ENCODE data around the gene JSRP1.
A peak's percentile ranks its signal among the peaks of the same experiment; 100 is the strongest.

Gene JSRP1

DNA sequence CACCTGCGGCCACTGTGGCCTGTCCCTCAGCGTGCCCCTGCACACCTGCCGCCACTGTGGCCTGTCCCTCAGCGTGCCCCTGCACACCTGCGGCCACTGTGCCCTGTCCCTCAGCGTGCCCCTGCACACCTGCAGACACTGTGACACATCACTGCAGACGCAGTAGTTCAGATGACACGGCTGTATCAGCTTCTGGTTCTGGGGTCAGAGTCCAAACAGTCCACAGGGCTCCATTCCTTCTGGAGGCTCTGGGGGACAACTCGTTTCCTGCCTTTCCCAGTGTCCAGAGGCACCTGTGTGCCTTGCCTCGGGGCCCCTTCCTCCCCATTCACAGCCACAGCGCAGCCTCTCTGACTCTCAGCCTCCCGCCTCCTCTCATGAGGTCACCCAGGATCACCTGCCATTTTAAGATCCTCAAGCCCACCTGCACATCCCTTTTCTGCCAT lies 14.1 kb downstream of the JSRP1 start:
- peaks cover 32% of the 10 kb centered on the region for H4K20me1 ChIP-seq (ENCODE audit: insufficient read depth)
- H2AFZ ChIP-seq (ENCODE audit: low read depth) = no peak overlapping the region
- peaks cover 36% of the 10 kb centered on the region for H3K4me1 ChIP-seq (ENCODE audit: low read depth, poor library complexity, severe bottlenecking)
- no peak overlapping the region for H3K9ac ChIP-seq
- no peak overlapping the region for H3K4me2 ChIP-seq
- H3K4me3 ChIP-seq (IDR thresholded peaks at IDR 0.05; ENCODE audit: insufficient read depth, low read depth, low read length) = no peak overlapping the region
- H3K27ac ChIP-seq = no peak overlapping the region
- H3K36me3 ChIP-seq (ENCODE audit: insufficient read depth) = no peaks in the 10 kb centered on the region; the same call in 1 of the 2 replicates
- TF ChIP-seq, protein P1, sequence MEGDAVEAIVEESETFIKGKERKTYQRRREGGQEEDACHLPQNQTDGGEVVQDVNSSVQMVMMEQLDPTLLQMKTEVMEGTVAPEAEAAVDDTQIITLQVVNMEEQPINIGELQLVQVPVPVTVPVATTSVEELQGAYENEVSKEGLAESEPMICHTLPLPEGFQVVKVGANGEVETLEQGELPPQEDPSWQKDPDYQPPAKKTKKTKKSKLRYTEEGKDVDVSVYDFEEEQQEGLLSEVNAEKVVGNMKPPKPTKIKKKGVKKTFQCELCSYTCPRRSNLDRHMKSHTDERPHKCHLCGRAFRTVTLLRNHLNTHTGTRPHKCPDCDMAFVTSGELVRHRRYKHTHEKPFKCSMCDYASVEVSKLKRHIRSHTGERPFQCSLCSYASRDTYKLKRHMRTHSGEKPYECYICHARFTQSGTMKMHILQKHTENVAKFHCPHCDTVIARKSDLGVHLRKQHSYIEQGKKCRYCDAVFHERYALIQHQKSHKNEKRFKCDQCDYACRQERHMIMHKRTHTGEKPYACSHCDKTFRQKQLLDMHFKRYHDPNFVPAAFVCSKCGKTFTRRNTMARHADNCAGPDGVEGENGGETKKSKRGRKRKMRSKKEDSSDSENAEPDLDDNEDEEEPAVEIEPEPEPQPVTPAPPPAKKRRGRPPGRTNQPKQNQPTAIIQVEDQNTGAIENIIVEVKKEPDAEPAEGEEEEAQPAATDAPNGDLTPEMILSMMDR (conservative IDR thresholded peaks at IDR 0.05; ENCODE audit: low read depth, low read length) = no peak
- peaks cover 61% of the 10 kb centered on the region for H3K79me2 ChIP-seq (ENCODE audit: insufficient read depth, low read depth)
- no peaks in the 10 kb centered on the region for H3K27me3 ChIP-seq (ENCODE audit: insufficient read depth, low read depth)

DNA sequence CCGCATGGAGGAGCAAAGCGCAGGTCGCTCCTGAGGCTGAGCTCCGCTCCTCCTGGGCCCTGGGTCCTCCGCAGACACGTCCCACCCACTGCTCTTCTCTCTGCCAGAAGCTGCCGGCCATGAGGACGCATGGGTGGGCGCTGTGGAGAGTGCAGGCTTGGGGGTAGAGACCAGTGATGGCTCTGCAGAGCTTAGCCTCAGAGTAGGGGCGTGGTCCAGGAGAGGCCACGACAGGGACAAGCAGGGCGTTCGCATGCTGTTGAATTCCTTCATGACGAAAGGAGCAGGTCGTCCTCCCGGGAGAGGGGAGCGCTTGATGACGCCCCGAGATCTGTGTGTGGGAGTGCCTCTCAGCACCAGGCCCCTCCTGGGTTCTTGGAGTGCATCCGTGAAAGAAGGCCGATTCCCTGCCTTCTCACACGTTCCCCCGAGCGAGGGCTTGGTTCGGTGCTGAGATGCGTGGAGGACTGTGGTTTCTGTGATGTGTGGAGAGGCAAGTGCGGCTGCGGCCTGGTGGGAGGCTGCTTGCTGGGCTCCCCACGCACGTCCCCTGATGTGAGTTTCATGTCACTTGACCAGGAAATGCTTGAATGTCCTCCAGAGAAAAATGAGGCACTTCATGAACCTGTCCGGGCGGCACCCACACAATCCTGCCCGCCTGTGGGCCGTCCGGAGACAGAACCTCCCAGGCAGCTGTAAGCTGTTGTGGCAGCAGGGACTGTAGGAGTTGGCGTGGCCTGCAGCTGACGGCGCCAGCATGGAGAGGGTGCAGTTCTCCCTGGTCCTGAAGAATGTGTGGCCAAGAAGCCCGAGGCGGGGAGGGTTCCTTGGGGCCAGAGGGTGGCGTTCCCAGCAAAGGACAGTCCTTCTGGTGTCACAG lies 15.1 kb downstream of the JSRP1 start:
- Histone ChIP-seq H3K4me2 (no peak overlapping the region), H2AFZ (ENCODE audit: low read depth) (no peak overlapping the region), H3K36me3 (ENCODE audit: insufficient read depth) (no peaks in the 10 kb centered on the region; the same call in 1 of the 2 replicates), H3K4me1 (ENCODE audit: low read depth, poor library complexity, severe bottlenecking) (peaks cover 36% of the 10 kb centered on the region), H3K9ac (no peak overlapping the region), H3K4me3 (IDR thresholded peaks at IDR 0.05; ENCODE audit: insufficient read depth, low read depth, low read length) (no peak overlapping the region), H3K27ac (no peak overlapping the region), H3K79me2 (ENCODE audit: insufficient read depth, low read depth) (peaks cover 66% of the 10 kb centered on the region), H3K27me3 (ENCODE audit: insufficient read depth, low read depth) (no peaks in the 10 kb centered on the region), H4K20me1 (ENCODE audit: insufficient read depth) (peaks cover 32% of the 10 kb centered on the region)
- TF ChIP-seq, protein P1 (conservative IDR thresholded peaks at IDR 0.05; ENCODE audit: low read depth, low read length) = no peak

DNA sequence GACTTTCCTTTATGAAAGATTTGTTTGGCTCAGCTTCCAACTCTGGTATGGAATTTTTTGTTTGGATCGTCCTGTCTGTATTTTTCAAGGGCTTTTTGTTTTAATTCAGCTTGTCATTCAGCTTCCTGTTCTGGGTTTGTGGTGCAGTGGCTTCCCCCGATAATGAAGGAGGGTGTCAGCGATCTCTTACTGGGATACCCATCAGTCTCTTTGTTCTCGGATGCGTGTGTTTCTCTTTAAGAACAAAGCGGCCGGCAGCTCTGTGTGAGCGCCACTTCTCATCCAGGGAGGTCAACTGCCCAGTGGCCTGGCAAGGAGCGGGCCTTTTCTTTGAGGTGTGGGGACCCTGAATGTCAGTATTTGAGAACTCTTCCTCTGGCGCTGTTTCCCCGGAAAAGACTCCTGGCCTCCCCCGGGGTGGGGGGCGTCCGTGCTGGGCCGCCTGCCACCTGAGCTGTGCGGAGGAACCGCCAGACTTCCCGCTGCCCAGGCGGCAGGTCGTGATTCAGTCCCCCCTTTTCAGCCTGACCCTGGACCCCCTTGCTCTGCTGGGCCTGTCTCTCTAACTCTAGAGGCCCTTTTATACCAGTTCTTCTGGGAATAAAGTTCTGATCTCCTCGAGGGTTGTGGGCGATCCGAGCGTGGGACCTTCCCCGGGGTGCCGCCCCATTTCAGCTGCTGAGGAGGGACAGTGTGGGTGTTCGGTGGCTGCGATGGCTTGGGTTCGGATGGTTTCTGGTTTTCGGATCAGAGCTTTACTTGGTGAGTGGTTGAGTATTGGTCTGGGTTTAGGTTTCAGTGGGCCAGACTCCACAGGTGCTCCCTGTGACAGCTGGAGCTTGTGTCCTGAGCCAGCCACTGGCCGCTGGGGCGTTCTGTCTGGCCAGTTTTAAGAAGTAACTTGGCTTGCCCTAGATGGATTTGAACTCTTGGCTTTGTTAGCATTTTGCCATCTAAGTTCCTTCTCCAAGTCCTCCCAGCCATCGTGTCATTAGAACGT lies 16.1 kb downstream of the JSRP1 start:
- peaks cover 75% of the 10 kb centered on the region for H3K79me2 ChIP-seq (ENCODE audit: insufficient read depth, low read depth)
- H3K9ac ChIP-seq = no peak overlapping the region
- H3K36me3 ChIP-seq (ENCODE audit: insufficient read depth) = no peaks in the 10 kb centered on the region; the same call in 1 of the 2 replicates
- H3K4me3 ChIP-seq (IDR thresholded peaks at IDR 0.05; ENCODE audit: insufficient read depth, low read depth, low read length) = no peak overlapping the region
- no peak overlapping the region; the same call in 1 of the 2 replicates for H3K4me2 ChIP-seq
- H4K20me1 ChIP-seq (ENCODE audit: insufficient read depth) = peaks cover 32% of the 10 kb centered on the region
- H3K27me3 ChIP-seq (ENCODE audit: insufficient read depth, low read depth) = no peaks in the 10 kb centered on the region
- H3K4me1 ChIP-seq (ENCODE audit: low read depth, poor library complexity, severe bottlenecking) = peaks cover 36% of the 10 kb centered on the region
- no peak overlapping the region for H2AFZ ChIP-seq (ENCODE audit: low read depth)
- TF ChIP-seq, protein P1 (conservative IDR thresholded peaks at IDR 0.05; ENCODE audit: low read depth, low read length) = no peak
- H3K27ac ChIP-seq = no peak overlapping the region

DNA sequence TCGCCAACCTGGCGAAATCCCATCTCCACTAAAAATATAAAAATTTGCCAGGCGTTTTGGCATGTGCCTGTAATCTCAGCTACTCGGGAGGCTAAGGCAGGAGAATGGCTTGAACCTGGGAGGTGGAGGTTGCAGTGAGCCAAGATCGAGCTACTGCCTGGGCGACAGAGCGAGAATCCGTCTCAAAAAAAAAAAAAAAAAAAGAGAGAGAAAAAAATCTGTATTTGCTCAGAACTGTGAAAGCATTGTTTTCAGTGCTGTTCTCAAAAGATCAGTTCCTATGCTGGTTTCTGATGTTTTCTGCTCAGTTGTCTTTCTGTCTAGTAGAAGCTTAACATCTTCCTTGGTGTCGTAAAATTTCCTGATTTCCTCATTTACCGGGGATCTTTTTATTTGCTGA lies 17.0 kb downstream of the JSRP1 start:
- Histone ChIP-seq H2AFZ (ENCODE audit: low read depth) (no peak overlapping the region), H3K9ac (no peak overlapping the region), H3K4me3 (IDR thresholded peaks at IDR 0.05; ENCODE audit: insufficient read depth, low read depth, low read length) (no peak overlapping the region), H3K27me3 (ENCODE audit: insufficient read depth, low read depth) (no peaks in the 10 kb centered on the region), H3K36me3 (ENCODE audit: insufficient read depth) (no peaks in the 10 kb centered on the region; the same call in 1 of the 2 replicates), H3K79me2 (ENCODE audit: insufficient read depth, low read depth) (peaks cover 84% of the 10 kb centered on the region), H3K4me1 (ENCODE audit: low read depth, poor library complexity, severe bottlenecking) (peaks cover 44% of the 10 kb centered on the region), H4K20me1 (ENCODE audit: insufficient read depth) (peaks cover 32% of the 10 kb centered on the region), H3K27ac (no peak overlapping the region), H3K4me2 (peak overlapping the region; percentile 85; the same call in 1 of the 2 replicates)
- TF ChIP-seq, protein P1 (conservative IDR thresholded peaks at IDR 0.05; ENCODE audit: low read depth, low read length) = no peak
